Uterus (tissue), 4 donors: ENCODE measurements around the gene IFRD2. TPM values are rescaled to one million over a fixed set of nuclear protein-coding genes. Genes with fewer than 3 reads are reported as not detected.
"Not testable (repeated sequence)": the region's sequence is repeated elsewhere in the genome, so short reads cannot be mapped to it uniquely, and the experiment has no call there.

Source experiments
- DNase-seq, 2 donors: peaks; one replicate each; pipeline ENCODE4 v3.0.0-alpha.2; 2019 to 2020
- H3K27ac ChIP-seq, 2 donors: fragments of 200-600 bp; sonication (generic); 1 replicate in 1 of 2; 2 replicates in 1 of 2; pipeline ENCODE4 v1.5.1; 2016 to 2018
- H3K27me3 ChIP-seq, 2 donors: fragments of 200-600 bp; sonication (generic); one replicate each; pipeline ENCODE4 v1.5.1; 2018 to 2019; ENCODE audit warnings: control low read depth in 1 of 2
- H3K36me3 ChIP-seq, 2 donors: fragments of 200-600 bp; sonication (generic); one replicate each; pipeline ENCODE4 v1.5.1; 2019; ENCODE audit warnings: control low read depth in 1 of 2
- H3K4me1 ChIP-seq, 2 donors: fragments of 200-600 bp; sonication (generic); one replicate each; pipeline ENCODE4 v1.5.1; 2018 to 2019; ENCODE audit warnings: control low read depth in 1 of 2
- H3K4me3 ChIP-seq, 2 donors: fragments of 200-600 bp; sonication (generic); 1 replicate in 1 of 2; 2 replicates in 1 of 2; pipeline ENCODE4 v1.5.1; 2018 to 2019; ENCODE audit warnings: mild to moderate bottlenecking in 1 of 2
- H3K9me3 ChIP-seq, 2 donors: fragments of 200-600 bp; sonication (generic); one replicate each; pipeline ENCODE4 v1.5.1; 2019; ENCODE audit warnings: control low read depth in 1 of 2
- CTCF ChIP-seq, 4 experiments: fragments of 200-600 bp in 2 of 4; fragments of 450-650 bp in 2 of 4; sonication (generic) in 2 of 4; IDR thresholded peaks; one replicate each; pipeline ENCODE4 v1.5.1; 2016 to 2019; ENCODE audit warnings: antibody characterized with exemption in 4 of 4, mild to moderate bottlenecking in 2 of 4, moderate library complexity in 1 of 4
- POLR2A ChIP-seq, 2 donors: fragments of 450-650 bp; IDR thresholded peaks; one replicate each; pipeline ENCODE4 v1.6.1; 2016; ENCODE audit warnings: antibody characterized with exemption in 2 of 2, mild to moderate bottlenecking in 1 of 2, moderate library complexity in 1 of 2
- intact Hi-C: fragments of 100-400 bp; cut with DNase I; formaldehyde crosslinking; loops from one replicate; pipeline ENCODE4 v1.15.1; 2023; ENCODE audit warnings: low total_unique reads
- total RNA-seq, 4 donors: library from RNA; depleted of rRNA in 3 of 4; stranded (reverse); fragments of >200 nt in 3 of 4; gene quantifications; one replicate each; pipeline versions ENCODE4 v1.1.0 to v1.2.4, GENCODE V29; 2014 to 2023
- donor health status: DM: yes; HTN: yes; CAD: no.

The IFRD2 gene
- total RNA-seq, 4 donors from 2014 or later, result 14.1 to 81.5 (median 25.1) TPM

GRCh38 chr3:50290161-50290641 lies 2.0 kb downstream of the IFRD2 start:
- intact Hi-C loops, result no loop called here
- Histone ChIP-seq H3K27ac (no peak overlapping the region), H3K9me3 (no peaks in the 10 kb centered on the region), H3K27me3 (no peaks in the 10 kb centered on the region), H3K4me3 (no peak overlapping the region), H3K4me1 (peaks cover 0 to 9% of the 10 kb centered on the region in 2 donors), H3K36me3 (no peaks in the 10 kb centered on the region)
- no peak for TF ChIP-seq CTCF (IDR thresholded peaks at IDR 0.05)
- no peak for TF ChIP-seq POLR2A (IDR thresholded peaks at IDR 0.05)
- DNase-seq, result peak in 1 of 2 donors; percentile 48

GRCh38 chr3:50289130-50289529 lies 3.1 kb downstream of the IFRD2 start:
- Histone ChIP-seq H3K27me3 (no peaks in the 10 kb centered on the region), H3K4me1 (peaks cover 0 to 9% of the 10 kb centered on the region in 2 donors), H3K36me3 (no peaks in the 10 kb centered on the region), H3K27ac (no peak overlapping the region), H3K4me3 (no peak overlapping the region), H3K9me3 (no peaks in the 10 kb centered on the region)
- TF ChIP-seq POLR2A (IDR thresholded peaks at IDR 0.05) (no peak), CTCF (IDR thresholded peaks at IDR 0.05) (no peak)
- no peak for DNase-seq
- intact Hi-C loops, result no loop called here

- Histone ChIP-seq H3K4me3 (no peak overlapping the region), H3K9me3 (no peaks in the 10 kb centered on the region), H3K27me3 (no peaks in the 10 kb centered on the region), H3K36me3 (no peaks in the 10 kb centered on the region), H3K4me1 (peaks cover 0 to 9% of the 10 kb centered on the region in 2 donors), H3K27ac (no peak overlapping the region)
- DNase-seq, result no peak
- intact Hi-C loops, result no loop called here
- TF ChIP-seq CTCF (IDR thresholded peaks at IDR 0.05) (no peak), POLR2A (IDR thresholded peaks at IDR 0.05) (no peak)
Observed at GRCh38 chr3:50288387-50289007, 3.7 kb downstream of the IFRD2 start.

GRCh38 chr3:50287262-50287661 lies 5.0 kb downstream of the IFRD2 start:
- peaks cover 0 to 9% of the 10 kb centered on the region in 2 donors for H3K4me1 ChIP-seq
- no peaks in the 10 kb centered on the region for H3K9me3 ChIP-seq
- DNase-seq, result no peak
- TF ChIP-seq POLR2A (IDR thresholded peaks at IDR 0.05), result no peak
- TF ChIP-seq CTCF (IDR thresholded peaks at IDR 0.05), result no peak
- H3K36me3 ChIP-seq, result no peaks in the 10 kb centered on the region
- H3K4me3 ChIP-seq, result no peak overlapping the region
- H3K27ac ChIP-seq, result no peak overlapping the region
- intact Hi-C loops, result no loop called here
- H3K27me3 ChIP-seq, result no peaks in the 10 kb centered on the region

GRCh38 chr3:50286322-50287227 lies 5.7 kb downstream of the IFRD2 start:
- Histone ChIP-seq H3K36me3 (no peaks in the 10 kb centered on the region), H3K27me3 (no peaks in the 10 kb centered on the region), H3K9me3 (no peaks in the 10 kb centered on the region), H3K4me1 (peaks cover 0 to 7% of the 10 kb centered on the region in 2 donors), H3K27ac (no peak overlapping the region), H3K4me3 (no peak overlapping the region)
- intact Hi-C loops, result no loop called here
- no peak for TF ChIP-seq CTCF (IDR thresholded peaks at IDR 0.05)
- TF ChIP-seq POLR2A (IDR thresholded peaks at IDR 0.05), result no peak
- DNase-seq, result no peak

GRCh38 chr3:50284121-50284520 lies 8.1 kb downstream of the IFRD2 start:
- H3K36me3 ChIP-seq, intact Hi-C loops: not testable (repeated sequence)

More at GRCh38 chr3:50284121-50284520, 8.1 kb downstream of the IFRD2 start:
- DNase-seq, H3K27ac ChIP-seq, H3K27me3 ChIP-seq, H3K9me3 ChIP-seq, H3K4me1 ChIP-seq, H3K4me3 ChIP-seq: not testable (repeated sequence)
